Tibial artery (tissue), 4 donors: ENCODE measurements around the gene CASS4.
"Not testable (repeated sequence)": the region's sequence is repeated elsewhere in the genome, so short reads cannot be mapped to it uniquely, and the experiment has no call there.

ENCODE experiments used
- DNase-seq, 2 donors: peaks; one replicate each; pipeline ENCODE4 v3.0.0-alpha.2; 2019
- H3K27ac ChIP-seq, 2 donors: fragments of 200-600 bp; sonication (generic) in 1 of 2; 1 replicate in 1 of 2; 2 replicates in 1 of 2; pipeline ENCODE4 v1.5.1; 2018 to 2019; ENCODE audit warnings: mild to moderate bottlenecking in 1 of 2
- H3K27me3 ChIP-seq, 2 donors: fragments of 200-600 bp; sonication (generic) in 1 of 2; one replicate each; pipeline versions ENCODE4 v1.5.1 to v1.6.0; 2016 to 2019
- H3K36me3 ChIP-seq, 3 donors: fragments of 200-600 bp; sonication (generic) in 2 of 3; one replicate each; pipeline ENCODE4 v1.5.1; 2016 to 2019; ENCODE audit warnings: mild to moderate bottlenecking in 2 of 3
- H3K4me1 ChIP-seq, 4 donors: fragments of 200-600 bp; sonication (generic) in 2 of 4; 1 replicate in 3 of 4; 2 replicates in 1 of 4; pipeline ENCODE4 v1.5.1; 2016 to 2019
- H3K4me3 ChIP-seq, 2 donors: fragments of 200-600 bp; sonication (generic) in 1 of 2; 1 replicate in 1 of 2; 2 replicates in 1 of 2; pipeline ENCODE4 v1.5.1; 2018 to 2019; ENCODE audit warnings: mild to moderate bottlenecking in 2 of 2
- H3K9me3 ChIP-seq, 3 donors: fragments of 200-600 bp; sonication (generic) in 1 of 3; one replicate each; pipeline ENCODE4 v1.5.1; 2016 to 2019
- CTCF ChIP-seq, 2 experiments: fragments of 200-600 bp in 1 of 2; fragments of 450-650 bp in 1 of 2; IDR thresholded peaks; one replicate each; pipeline ENCODE4 v1.5.1; 2017 to 2019; ENCODE audit warnings: antibody characterized with exemption in 2 of 2, mild to moderate bottlenecking in 1 of 2, moderate library complexity in 1 of 2
- intact Hi-C: fragments of 100-400 bp; cut with DNase I; formaldehyde crosslinking; loops from one replicate; pipeline ENCODE4 v1.15.0; 2023; ENCODE audit warnings: low total_unique reads

Gene CASS4

GRCh38 chr20:56392881-56393482 is 19.1 kb upstream of the CASS4 start:
- Histone ChIP-seq H3K27me3 (no peaks in the 10 kb centered on the region), H3K27ac (peak overlapping the region; percentile 81 to 89), H3K9me3 (no peaks in the 10 kb centered on the region), H3K36me3 (peaks cover 24 to 28% (median 28%) of the 10 kb centered on the region in 3 donors), H3K4me1 (peaks cover 0 to 21% (median 19%) of the 10 kb centered on the region in 4 donors), H3K4me3 (peak overlapping the region; percentile 61 to 89)
- no peak for DNase-seq
- intact Hi-C loops: loop anchor here (5.0 kb wide), 1 partner anchor 79 kb away; no protein-coding TSS in a partner anchor
- TF ChIP-seq CTCF (IDR thresholded peaks at IDR 0.05): no peak

GRCh38 chr20:56393653-56394052 is 18.4 kb upstream of the CASS4 start:
- no peak overlapping the region for H3K27ac ChIP-seq
- intact Hi-C loops: loop anchor here (5.0 kb wide), 1 partner anchor 79 kb away; no protein-coding TSS in a partner anchor
- H3K27me3 ChIP-seq: no peaks in the 10 kb centered on the region
- peaks cover 0 to 21% (median 19%) of the 10 kb centered on the region in 4 donors for H3K4me1 ChIP-seq
- H3K36me3 ChIP-seq: peaks cover 31 to 35% (median 35%) of the 10 kb centered on the region in 3 donors
- peak overlapping the region; percentile 61 to 89 for H3K4me3 ChIP-seq
- no peak for DNase-seq
- H3K9me3 ChIP-seq: no peaks in the 10 kb centered on the region
- TF ChIP-seq CTCF (IDR thresholded peaks at IDR 0.05): no peak

- peaks cover 0 to 28% (median 19%) of the 10 kb centered on the region in 4 donors for H3K4me1 ChIP-seq
- intact Hi-C loops: no loop called here
- DNase-seq: no peak
Measured at GRCh38 chr20:56395166-56395565, 16.9 kb upstream of the CASS4 start.

GRCh38 chr20:56400001-56400640 is 11.9 kb upstream of the CASS4 start:
- peak; percentile 43 to 63 for TF ChIP-seq CTCF (IDR thresholded peaks at IDR 0.05)
- no peaks in the 10 kb centered on the region for H3K9me3 ChIP-seq
- no peaks in the 10 kb centered on the region for H3K27me3 ChIP-seq
- no peak overlapping the region for H3K4me3 ChIP-seq
- intact Hi-C loops: no loop called here
- no peak overlapping the region for H3K27ac ChIP-seq
- H3K4me1 ChIP-seq: peaks cover 0 to 10% (median 0%) of the 10 kb centered on the region in 4 donors
- H3K36me3 ChIP-seq: peaks cover 78 to 92% (median 91%) of the 10 kb centered on the region in 3 donors
- DNase-seq: peak in 1 of 2 donors; percentile 48

More at GRCh38 chr20:56395166-56395565, 16.9 kb upstream of the CASS4 start:
- no peak for TF ChIP-seq CTCF (IDR thresholded peaks at IDR 0.05)
- no peak overlapping the region for H3K4me3 ChIP-seq
- H3K27ac ChIP-seq: no peak overlapping the region
- H3K36me3 ChIP-seq: peaks cover 45 to 50% (median 47%) of the 10 kb centered on the region in 3 donors
- no peaks in the 10 kb centered on the region for H3K27me3 ChIP-seq
- no peaks in the 10 kb centered on the region for H3K9me3 ChIP-seq

- no peak for TF ChIP-seq CTCF (IDR thresholded peaks at IDR 0.05)
- no peak for DNase-seq
- Histone ChIP-seq H3K27me3 (no peaks in the 10 kb centered on the region), H3K27ac (no peak overlapping the region), H3K36me3 (peaks cover 73 to 92% (median 90%) of the 10 kb centered on the region in 3 donors), H3K4me1 (peaks cover 0 to 10% (median 0%) of the 10 kb centered on the region in 4 donors), H3K9me3 (no peaks in the 10 kb centered on the region), H3K4me3 (no peak overlapping the region)
- intact Hi-C loops: no loop called here
Measured at GRCh38 chr20:56403465-56403864, 8.6 kb upstream of the CASS4 start.

- H3K36me3 ChIP-seq: peaks cover 63 to 87% (median 72%) of the 10 kb centered on the region in 3 donors
- intact Hi-C loops: not testable (repeated sequence)
Measured at GRCh38 chr20:56405356-56405755, 6.7 kb upstream of the CASS4 start.

More at GRCh38 chr20:56405356-56405755, 6.7 kb upstream of the CASS4 start:
- not testable (repeated sequence) for H3K27me3 ChIP-seq, H3K27ac ChIP-seq, H3K4me1 ChIP-seq, H3K9me3 ChIP-seq, DNase-seq, H3K4me3 ChIP-seq
